ENCODE results near the gene HEATR5A.
"Not testable (repeated sequence)": the region's sequence is repeated elsewhere in the genome, so short reads cannot be mapped to it uniquely, and the experiment has no call there.

HEATR5A gene

DNA sequence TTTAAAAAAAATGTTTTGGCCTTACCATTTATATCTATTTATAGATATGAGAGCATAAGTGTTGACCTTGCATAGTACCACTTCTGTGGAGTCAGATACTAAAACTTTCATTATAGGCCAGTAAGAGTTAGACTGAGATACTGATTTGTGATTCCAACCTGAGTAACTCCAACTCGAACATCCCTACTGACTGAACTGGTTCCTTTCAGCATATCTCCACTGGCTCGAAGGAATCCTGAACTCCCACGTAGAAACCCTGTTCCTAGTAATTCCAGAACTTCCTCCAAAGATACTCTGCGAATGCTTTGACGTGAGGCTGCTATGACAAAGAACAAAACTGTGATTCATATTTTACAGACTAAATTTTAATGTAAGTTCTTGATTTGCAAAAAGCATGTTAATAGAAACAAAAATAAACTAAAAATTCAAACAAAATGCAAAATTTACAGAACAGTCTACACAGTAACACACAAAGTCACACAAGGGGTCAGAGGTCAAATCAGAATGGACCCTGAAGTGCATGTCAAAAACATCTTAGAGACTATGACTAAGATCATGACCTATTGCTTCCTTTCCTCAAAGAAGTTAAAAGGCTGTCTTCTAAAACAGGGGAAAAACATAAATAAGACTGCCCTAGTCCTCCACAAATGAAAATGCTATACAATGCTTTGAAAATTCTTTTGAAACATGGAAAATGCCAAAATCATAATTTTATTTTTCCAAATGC lies 31.5 kb downstream of the HEATR5A start:
- no peak for DNase-seq (ENCODE audit: low spot score)

DNA sequence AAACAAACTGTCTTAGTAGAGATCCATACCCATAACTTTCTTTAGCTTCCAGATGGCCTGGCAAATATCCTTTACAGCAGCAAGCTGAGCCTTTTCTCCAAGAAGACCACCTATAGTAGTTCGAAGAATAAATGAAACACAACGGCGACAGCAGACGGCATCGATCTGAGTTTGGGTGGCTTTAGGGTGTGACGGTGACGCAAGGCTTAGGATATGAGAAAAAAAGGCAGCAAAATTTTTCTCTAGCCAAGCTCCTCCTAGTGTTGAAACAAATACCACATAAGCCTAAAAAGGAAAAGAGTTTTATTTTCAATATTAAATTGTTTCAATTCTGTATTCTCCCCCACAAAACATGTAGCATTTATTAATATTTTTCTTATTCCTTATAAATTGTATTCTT lies 33.3 kb downstream of the HEATR5A start:
- no peak for DNase-seq (ENCODE audit: low spot score)

DNA sequence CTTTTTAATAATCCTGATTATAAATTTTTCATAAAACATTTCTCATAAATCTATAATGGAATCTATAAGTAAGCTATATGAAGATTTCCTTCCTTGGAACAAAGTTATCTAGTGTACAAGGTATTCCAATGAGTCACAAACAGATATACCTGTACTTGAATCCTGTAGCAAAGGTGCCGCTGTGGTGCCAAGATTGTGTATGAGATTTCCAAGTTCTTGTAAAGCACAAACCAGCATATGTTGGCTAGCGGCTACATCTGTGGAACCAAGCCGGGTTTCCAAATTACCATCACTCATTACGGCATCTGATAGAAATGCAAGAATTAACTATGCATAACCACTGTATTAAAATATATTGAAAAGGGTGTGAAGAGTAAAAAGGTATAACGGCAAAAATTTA lies 34.1 kb downstream of the HEATR5A start:
- DNase-seq (ENCODE audit: low spot score): no peak

DNA sequence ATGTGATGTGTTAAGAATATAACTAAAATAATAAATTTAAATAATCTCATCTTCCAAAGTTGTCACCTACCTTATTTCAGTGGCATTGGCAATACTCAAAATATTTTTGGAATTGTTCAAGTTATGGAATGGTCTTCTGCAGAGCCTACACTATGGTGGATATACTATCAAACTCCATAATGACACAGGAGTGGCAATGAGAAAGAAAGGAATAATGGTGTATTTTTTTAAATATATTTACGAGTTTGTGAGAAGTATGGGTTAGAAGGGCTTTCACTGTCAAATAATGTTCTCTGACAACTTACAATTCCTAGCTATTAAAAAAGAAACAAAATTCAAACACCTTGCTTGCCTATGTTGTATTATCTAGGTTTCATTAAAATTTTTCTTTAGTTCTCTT lies 38.1 kb downstream of the HEATR5A start:
- no peak for DNase-seq (ENCODE audit: low spot score)

DNA sequence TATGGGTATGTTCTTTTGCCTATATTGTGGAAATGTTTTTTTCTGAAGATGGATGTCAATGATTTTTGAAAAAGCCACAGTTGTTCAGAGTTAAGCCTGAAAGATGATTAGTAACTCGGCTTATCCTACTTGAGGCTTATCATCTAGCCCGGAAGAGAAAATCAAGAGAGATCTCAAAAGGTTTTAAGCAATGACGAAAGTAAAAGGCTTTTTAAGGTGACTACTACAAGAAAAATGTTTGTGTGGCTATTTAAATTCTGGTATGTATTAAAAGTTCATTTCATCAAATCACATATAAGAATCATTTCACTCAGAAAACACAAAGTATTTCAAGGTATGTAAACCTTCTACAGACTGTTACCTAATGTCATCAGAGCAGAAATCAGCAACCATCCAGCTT lies 40.2 kb downstream of the HEATR5A start:
- no peak for DNase-seq (ENCODE audit: low spot score)

DNA sequence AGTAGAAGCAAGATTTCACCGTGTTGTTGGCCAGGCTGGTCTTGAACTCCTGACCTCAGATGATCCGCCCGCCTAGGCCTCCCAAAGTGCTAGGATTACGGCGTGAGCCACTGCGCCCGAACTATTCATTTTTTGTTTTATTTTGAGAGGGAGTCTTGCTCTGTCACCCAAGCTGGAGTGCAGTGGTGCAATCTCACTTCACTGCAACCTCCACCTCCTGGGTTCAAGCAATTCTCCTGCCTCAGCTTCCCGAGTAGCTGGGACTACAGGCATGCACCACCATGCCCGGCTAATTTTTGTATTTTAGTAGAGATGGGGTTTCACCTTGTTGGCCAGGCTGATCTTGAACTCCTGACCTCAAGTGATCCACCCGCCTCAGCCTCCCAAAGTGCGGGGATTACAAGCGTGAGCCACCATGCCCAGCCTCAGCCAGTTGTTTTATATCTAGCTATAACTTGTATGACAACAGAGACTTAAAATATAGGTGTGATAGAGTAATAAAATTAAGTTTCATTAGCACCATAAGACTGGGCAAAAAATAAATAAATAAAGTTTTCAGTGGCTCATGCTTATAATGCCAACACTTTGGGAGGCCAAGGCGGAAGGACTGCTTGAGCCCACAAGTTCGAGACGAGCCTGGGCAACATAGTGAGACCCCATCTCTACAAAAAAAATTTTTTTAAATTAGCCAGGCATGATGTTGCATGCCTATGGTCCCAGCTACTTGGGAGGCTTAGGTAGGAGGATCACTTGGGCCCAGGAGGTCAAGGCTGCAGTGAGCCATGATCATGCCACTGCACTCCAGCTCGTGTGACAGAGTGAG lies 41.0 kb downstream of the HEATR5A start:
- DNase-seq (ENCODE audit: low spot score): not testable (repeated sequence)

DNA sequence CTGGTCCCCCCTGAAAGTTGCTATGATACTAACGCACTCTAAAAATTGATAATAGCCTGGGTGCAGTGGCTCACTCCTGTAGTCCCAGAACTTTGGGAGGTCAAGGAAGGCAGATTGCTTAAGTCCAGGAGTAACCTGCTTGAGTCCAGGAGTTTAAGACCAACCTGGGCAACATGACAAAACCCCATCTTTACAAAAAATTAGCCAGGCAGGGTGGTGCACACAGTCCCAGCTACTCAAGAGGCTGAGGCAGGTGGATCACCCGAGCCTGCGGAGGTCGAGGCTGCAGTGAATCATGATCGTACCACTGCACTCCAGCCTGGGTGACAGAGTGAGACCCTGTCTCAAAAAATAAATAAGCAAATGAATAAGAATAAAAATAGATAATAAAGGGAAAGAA lies 42.9 kb downstream of the HEATR5A start:
- no peak for DNase-seq (ENCODE audit: low spot score)

DNA sequence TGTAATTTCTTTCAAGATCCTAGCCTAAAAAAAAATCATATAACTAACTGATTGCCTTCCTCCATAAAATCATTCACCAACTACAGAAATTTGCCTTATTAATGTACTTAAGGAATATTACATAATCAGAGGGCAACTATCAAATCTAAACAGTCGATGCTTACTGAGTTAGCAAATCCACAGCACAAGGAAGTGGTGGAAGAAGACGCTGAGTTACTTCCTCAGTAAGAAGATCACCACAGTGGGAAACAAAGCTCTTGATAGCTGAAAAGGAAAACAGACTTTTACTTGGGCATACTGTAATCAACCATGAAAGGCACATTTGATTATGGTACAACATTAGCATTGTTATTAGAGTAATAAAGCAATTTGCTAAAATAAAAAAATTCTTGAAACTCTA lies 48.7 kb downstream of the HEATR5A start:
- no peak for DNase-seq (ENCODE audit: low spot score)

DNA sequence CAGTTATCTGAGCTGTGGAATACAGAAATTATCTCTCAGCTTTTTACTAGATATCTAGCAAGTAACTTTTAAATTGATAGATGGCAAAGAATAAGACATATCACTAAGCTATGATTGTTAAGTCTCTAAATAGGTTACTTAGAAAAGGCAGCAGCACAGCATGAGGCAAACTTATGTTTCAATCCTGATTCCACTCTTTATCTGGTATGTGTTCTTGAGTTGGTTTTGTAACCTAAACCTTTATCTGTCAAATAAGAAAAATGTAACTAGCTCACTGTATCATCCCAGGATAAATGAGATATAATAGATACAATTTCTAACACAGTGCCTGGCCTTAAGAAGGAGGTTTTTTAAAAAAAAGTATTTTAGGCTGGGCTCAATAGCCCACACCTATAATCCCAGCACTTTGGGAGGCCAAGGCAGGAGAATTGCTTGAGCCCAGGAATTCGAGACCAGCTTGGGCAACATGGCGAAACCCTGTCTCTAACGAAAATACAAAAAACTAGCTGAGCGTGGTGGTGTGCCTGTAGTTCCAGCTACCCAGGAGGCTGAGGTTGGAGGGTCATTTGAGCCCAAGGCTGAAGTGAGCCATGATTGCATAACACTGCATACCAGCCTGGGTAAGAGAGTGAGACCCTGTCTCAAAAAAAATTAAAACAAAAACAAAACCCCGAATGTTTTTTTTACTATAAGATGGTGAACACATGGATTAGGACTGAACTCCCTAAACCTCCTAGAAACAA lies 56.8 kb downstream of the HEATR5A start:
- no peak for DNase-seq (ENCODE audit: low spot score)

DNA sequence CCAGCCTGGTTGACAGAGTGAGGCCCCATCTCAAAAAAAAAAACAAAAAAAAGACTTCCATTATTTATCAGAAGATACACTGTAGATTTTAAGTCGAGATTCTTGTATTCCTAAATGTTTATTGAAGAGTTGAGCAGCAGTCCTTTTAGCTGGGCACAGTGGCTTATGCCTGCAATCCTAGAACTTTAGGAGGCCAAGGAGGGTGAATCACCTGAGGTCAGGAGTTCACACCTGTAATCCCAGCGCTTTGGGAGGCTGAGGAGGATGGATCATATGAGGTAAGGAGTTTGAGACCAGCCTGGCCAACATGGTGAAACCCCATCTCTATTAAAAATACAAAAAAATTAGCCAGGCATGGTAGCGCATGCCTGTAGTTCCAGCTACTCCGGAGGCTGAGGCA lies 57.6 kb downstream of the HEATR5A start:
- DNase-seq (ENCODE audit: low spot score): no peak

DNA sequence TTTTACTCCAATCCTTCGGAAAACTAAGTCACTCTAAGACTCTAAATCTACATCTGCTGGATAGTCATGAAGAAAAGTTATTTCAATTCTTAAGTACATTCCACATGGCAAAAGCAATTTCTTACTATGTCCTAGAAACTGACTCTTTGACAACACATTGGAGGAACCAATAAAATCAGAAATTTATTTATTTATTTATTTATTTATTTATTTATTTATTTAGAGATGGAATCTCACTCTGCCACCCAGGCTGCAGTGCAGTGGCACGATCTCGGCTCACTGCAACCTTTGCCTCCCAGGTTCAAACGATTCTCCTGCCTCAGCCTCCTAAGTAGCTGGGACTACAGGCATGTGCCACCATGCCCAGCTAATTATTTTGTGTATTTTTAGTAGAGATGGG lies 58.6 kb downstream of the HEATR5A start:
- DNase-seq (ENCODE audit: low spot score): not testable (repeated sequence)

DNA sequence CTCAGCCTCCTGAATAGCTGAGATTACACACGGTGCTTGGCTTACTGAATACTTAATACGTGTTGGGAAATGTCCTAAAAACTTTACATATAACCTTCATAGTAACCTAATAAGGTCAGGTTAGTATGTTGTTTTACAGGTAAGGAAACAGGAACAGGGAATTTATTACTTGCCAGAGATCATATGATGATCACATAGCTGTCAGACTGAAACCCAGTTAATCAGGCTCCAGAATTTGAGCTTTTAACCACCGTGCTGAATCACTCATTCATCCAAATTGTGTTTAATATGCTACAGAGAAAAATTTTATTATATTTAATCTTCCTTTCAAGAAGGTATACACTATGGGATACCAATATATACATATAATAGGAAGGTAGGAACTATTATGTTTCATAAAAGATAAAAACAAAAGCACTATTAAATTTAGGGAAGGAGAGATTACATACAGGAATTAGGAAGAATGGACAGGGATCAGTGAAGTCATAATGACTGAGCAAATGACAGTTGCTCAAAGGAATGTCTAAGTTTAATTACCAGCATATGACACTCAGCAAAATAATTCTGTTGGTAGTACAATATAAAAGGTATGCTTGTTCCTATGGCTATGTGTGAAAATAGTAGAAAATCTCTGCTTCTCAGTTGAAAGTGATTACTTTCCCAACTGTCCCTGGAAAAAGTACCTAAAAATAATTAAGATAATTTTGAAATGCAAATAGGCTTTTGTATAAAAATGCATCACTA lies 59.3 kb downstream of the HEATR5A start:
- no peak for DNase-seq (ENCODE audit: low spot score)

DNA sequence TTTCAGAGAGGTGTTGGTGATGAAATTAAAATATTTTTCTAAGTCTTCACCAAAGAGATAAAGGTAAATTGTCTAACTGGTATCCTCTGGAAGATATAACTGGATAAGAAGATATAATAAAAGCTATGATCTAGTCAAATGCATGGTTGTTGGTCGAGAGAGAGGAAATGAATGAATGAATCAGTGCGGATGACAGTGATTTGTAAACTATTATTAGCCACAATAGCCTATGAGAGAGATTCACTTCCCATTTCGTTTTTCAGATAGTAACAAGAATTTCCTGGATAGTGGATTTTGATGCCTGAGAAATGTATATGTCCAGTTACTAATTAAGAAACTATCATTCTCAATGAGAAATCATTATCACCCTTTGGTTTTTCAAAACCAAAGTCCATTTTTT lies 63.1 kb downstream of the HEATR5A start:
- no peak for DNase-seq (ENCODE audit: low spot score)

DNA sequence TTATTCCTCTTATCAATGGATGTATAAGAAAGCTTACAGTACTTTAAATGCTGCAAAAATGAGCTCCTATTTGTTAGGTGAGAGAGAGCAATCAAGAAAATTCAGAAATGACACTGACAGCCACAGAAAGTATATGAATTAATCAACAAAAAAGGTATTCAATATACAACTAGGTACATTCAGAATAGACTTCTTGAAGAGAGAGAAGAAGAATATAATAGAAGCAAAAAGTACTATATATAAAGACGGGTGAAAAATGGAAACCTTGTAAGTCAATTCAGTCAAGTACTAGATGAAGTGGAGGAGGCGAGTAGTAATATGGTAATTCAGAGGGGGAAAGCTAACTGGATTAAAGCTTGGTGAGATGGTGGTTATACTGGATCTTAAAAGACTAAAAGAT lies 74.3 kb downstream of the HEATR5A start:
- DNase-seq (ENCODE audit: low spot score): no peak

DNA sequence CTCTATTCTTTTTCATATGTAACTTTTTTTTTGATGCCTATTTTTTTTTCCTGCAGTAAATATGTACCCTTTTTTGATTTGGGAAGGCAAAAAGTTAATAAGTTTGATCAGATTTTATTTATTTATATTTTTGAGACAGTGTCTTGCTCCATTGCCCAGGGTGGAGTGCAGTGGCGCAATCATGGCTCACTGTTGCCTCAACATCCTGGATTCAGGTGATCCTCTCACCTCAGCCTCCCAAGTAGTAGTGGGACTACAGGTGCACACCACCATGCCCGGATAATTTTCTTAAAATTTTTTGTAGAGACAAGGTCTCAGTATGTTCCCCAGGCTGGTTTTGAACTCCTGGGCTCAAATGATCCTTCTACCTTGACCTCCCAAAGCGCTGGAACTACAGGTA lies 79.1 kb downstream of the HEATR5A start:
- no peak for DNase-seq (ENCODE audit: low spot score)

DNA sequence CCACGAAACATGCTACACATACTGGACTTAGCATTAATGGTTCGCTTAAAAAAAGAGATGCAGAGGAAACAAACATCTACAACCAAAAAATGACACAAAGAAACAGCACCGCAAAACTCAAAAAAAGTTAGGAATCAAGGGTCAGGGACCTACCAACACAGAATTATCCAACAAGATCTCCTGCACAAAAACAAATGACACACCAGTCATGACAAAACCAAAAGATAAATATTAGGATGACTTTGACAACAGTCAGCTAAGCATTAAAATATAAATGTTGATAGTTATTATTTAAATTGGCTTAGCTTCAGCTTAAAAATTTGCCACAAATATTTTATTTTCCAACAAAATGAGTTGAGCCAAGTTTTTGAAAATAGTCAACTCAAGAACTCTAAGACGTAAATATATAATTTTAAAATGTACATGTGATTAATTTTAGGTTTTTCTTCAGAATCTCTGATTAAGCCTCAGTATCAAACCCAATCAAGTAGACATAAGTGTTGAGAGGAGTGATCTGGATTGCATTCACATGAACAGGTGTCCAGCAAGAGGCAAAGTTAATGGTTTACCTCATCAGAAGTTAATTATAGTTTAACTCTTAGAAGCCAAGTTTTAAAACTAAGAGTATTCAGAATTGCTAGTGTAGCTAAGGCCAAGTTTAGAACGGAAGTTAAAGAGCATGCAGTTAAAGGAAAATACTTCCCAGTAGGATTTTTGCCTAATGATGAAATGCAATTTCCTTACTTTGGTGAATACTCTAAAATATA lies 79.9 kb downstream of the HEATR5A start:
- no peak for DNase-seq (ENCODE audit: low spot score)

DNA sequence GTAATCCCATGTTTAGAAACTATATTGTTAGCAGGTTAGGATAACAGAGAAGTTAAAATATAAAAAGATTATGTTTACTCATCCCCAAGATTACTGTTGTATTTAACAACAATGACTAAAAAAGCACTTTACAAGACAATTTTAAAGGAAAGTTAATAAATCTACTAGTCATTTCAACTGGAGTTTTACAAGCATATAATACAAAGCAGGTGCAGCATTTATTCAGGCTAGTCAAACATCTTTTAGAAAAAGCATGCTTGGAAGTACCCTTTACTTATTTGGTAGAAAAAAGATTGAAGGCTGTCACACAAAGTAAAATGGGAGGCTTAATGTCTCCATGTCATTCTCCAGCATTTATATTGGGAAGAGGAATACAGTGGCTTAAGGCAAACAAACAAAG lies 80.6 kb downstream of the HEATR5A start:
- DNase-seq (ENCODE audit: low spot score): no peak

DNA sequence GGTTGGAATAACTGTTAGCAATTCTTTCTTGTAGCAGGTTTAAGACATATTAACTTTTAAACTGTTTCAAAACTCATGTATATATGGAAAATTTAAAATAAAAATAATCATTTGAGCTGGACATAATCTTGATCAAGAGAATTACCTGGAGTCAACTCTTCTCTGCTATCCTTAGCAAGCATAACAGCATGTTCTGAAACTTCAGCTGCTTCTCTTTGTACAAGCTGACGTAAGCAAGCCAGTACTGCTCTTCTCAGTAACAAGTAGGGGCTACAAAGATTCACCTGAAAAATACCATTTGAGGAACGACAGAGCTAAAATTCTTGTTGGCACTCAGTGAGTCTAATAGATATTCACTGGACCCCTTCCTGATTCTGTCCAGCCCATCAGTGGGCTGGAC lies 83.0 kb downstream of the HEATR5A start:
- no peak for DNase-seq (ENCODE audit: low spot score)

DNA sequence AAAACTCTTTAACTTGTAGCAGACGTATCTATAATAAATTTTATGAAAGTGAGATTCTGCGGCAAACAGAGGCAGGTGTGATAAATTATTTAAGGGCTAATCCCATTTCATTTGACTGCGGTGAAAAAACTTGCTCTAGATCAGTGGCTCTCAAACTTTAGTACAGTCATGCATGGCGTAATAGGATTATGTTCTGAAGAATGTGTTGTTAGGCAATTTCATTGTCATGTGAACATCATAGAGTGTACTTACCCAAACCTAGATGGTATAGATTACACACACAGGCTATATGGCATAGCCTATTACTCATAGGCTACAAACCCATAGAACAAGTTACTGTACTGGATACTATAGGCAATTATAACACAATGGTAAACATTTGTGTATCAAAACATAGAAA lies 83.7 kb downstream of the HEATR5A start:
- DNase-seq (ENCODE audit: low spot score): no peak

DNA sequence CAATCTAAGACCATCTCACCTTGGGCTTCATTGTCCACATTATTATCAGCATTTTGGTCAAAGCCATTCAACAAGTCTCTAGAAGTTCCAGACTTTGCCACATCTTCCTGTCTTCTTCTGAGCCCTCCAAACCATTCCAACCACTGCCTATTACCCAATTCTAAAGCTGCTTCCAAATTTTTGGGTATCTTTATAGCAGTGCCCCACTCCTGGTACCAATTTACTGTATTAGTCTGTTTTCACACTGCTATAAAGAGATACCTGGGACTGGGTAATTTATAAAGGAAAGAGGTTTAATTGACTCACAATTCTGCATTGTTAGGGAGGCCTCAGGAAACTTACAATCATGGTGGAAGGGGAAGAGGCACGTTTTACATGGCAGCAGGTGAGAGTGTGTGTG lies 89.0 kb downstream of the HEATR5A start:
- DNase-seq (ENCODE audit: low spot score): not testable (repeated sequence)

DNA sequence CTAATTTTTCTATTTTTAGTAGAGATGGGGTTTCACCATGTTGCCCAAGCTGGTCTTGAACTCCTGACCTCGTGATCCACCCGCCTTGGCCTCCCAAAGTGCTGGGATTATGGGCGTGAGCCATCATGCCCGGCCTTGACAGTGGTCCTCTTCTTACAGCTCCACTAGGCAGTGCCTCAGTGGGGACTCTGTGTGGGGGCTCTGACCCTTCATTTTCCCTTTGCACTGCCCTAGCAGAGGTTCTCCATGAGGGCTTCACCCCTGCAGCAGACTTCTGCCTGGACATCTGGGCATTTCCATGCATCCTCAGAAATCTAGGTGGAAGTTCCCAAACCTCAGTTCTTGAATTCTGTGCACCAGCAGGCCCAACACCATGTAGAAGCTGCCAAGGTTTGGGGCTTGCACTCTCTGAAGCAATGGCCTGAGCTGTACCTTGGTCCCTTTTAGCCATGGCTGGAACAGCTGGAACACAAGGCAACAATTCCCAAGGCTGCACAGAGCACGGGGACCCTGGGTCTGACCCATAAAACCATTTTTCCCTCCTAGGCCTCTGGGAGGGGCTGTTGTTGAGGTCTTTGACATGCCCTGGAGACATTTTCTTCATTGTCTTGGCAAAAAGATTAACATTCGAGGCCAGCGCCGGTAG lies 90.4 kb downstream of the HEATR5A start:
- not testable (repeated sequence) for DNase-seq (ENCODE audit: low spot score)
